GM23338 (cell line): ENCODE data around the gene CCND1. TPM values are rescaled to one million over a fixed set of nuclear protein-coding genes. Genes with fewer than 3 reads are reported as not detected.

Source experiments
- ATAC-seq: fragments of 200-7000 bp; cut with Tn5 transposase; 3 replicates; pipeline ENCODE4 v1.9.1; 2020
- DNase-seq: peaks from one replicate; pipeline ENCODE4 v3.0.0-alpha.2; 2015; ENCODE audit warnings: low spot score
- H2AFZ ChIP-seq: fragments of 200-600 bp; sonication (generic); 2 replicates; pipeline ENCODE4 v1.8.0; 2016; ENCODE audit warnings: antibody characterized with exemption, mild to moderate bottlenecking, moderate library complexity
- H3F3A ChIP-seq: fragments of 200-600 bp; sonication (generic); replicated peaks from 2 replicates; pipeline ENCODE4 v1.8.0; 2017; ENCODE audit warnings: antibody characterized with exemption, mixed run types, low read depth
- H3K27ac ChIP-seq: fragments of 200-600 bp; sonication (generic); 2 replicates; pipeline ENCODE4 v1.6.1; 2016; ENCODE audit warnings: low read depth
- H3K27me3 ChIP-seq: fragments of 200-600 bp; sonication (generic); 2 replicates; pipeline ENCODE4 v1.8.0; 2016; ENCODE audit warnings: mild to moderate bottlenecking, mixed run types, moderate library complexity; ENCODE audit not compliant: insufficient read depth
- H3K36me3 ChIP-seq: fragments of 200-600 bp; sonication (generic); 2 replicates; pipeline ENCODE4 v1.8.0; 2016; ENCODE audit warnings: mild to moderate bottlenecking; ENCODE audit not compliant: insufficient read depth
- H3K4me1 ChIP-seq: fragments of 200-600 bp; sonication (generic); 2 replicates; pipeline ENCODE4 v1.8.0; 2016; ENCODE audit warnings: mild to moderate bottlenecking, moderate library complexity; ENCODE audit not compliant: insufficient read depth
- H3K4me2 ChIP-seq: fragments of 200-600 bp; sonication (generic); 2 replicates; pipeline ENCODE4 v1.7.1; 2017; ENCODE audit warnings: mixed run types
- H3K4me3 ChIP-seq: fragments of 200-600 bp; sonication (generic); 2 replicates; pipeline ENCODE4 v1.6.1; 2016; ENCODE audit warnings: mixed run types
- H3K79me2 ChIP-seq: fragments of 200-600 bp; sonication (generic); replicated peaks from 2 replicates; pipeline ENCODE4 v1.8.0; 2017; ENCODE audit warnings: mild to moderate bottlenecking; ENCODE audit not compliant: insufficient read depth
- H3K9me2 ChIP-seq: fragments of 200-600 bp; sonication (generic); 2 replicates; pipeline ENCODE4 v1.8.0; 2017; ENCODE audit not compliant: insufficient read depth
- H4K20me1 ChIP-seq: fragments of 200-600 bp; sonication (generic); replicated peaks from 2 replicates; pipeline ENCODE4 v1.8.0; 2017; ENCODE audit warnings: mild to moderate bottlenecking; ENCODE audit not compliant: insufficient read depth
- H3K27ac Mint-ChIP-seq: 2 replicates; pipeline ENCODE4 v1.8.0; 2020; ENCODE audit warnings: inconsistent platforms, mild to moderate bottlenecking, moderate library complexity, mixed read lengths
- H3K27me3 Mint-ChIP-seq: 3 replicates; pipeline ENCODE4 v1.8.0; 2022; ENCODE audit warnings: low read depth, mild to moderate bottlenecking, moderate library complexity, mixed read lengths, inconsistent platforms; ENCODE audit not compliant: insufficient read depth, poor library complexity
- H3K36me3 Mint-ChIP-seq: 3 replicates; pipeline ENCODE4 v1.8.0; 2021; ENCODE audit warnings: low read depth, mild to moderate bottlenecking, inconsistent platforms, moderate library complexity, mixed read lengths
- H3K4me1 Mint-ChIP-seq: 3 replicates; pipeline ENCODE4 v1.8.0; 2020; ENCODE audit warnings: mild to moderate bottlenecking, inconsistent platforms, mixed read lengths
- H3K4me3 Mint-ChIP-seq: 3 replicates; pipeline ENCODE4 v1.8.0; 2021; ENCODE audit warnings: moderate library complexity, mild to moderate bottlenecking, inconsistent platforms, mixed read lengths
- H3K9me3 Mint-ChIP-seq: 3 replicates; pipeline ENCODE4 v1.8.0; 2020; ENCODE audit warnings: moderate library complexity, mild to moderate bottlenecking, inconsistent platforms, mixed read lengths
- CTCF ChIP-seq, 2 experiments: fragments of 200-600 bp in 1 of 2; sonication (generic) in 1 of 2; conservative IDR thresholded peaks; 2 replicates each; pipeline versions ENCODE4 v1.5.1 to v1.6.1; 2016 to 2017; ENCODE audit warnings: antibody characterized with exemption in 2 of 2, low read depth in 2 of 2, mild to moderate bottlenecking in 2 of 2, moderate library complexity in 1 of 2
- ETS1 ChIP-seq: IDR thresholded peaks from 2 replicates; pipeline ENCODE4 v1.6.1; 2016; ENCODE audit warnings: antibody characterized with exemption
- EZH2phosphoT487 ChIP-seq: fragments of 200-600 bp; sonication (generic); IDR thresholded peaks from one replicate; pipeline ENCODE4 v1.8.1; 2018; ENCODE audit warnings: antibody characterized with exemption; ENCODE audit not compliant: unreplicated experiment
- JUNB ChIP-seq: IDR thresholded peaks from one replicate; pipeline ENCODE4 v1.6.1; 2016; ENCODE audit warnings: antibody characterized with exemption; ENCODE audit not compliant: unreplicated experiment
- REST ChIP-seq: IDR thresholded peaks from one replicate; pipeline ENCODE4 v1.6.1; 2018; ENCODE audit warnings: antibody characterized with exemption; ENCODE audit not compliant: unreplicated experiment
- STAT1 ChIP-seq: IDR thresholded peaks from one replicate; pipeline ENCODE4 v1.6.1; 2016; ENCODE audit warnings: antibody characterized with exemption; ENCODE audit not compliant: unreplicated experiment
- polyA plus RNA-seq: library from polyadenylated mRNA; unstranded; fragments of >200 nt; fragmentation: Nextera tagmentation; extraction: Ambion mirVana; gene quantifications from 2 replicates; pipeline ENCODE4 v1.2.1, GENCODE V29; 2016
- total RNA-seq: library from RNA; depleted of rRNA; stranded (reverse); fragments of >200 nt; shearing (Covaris generic); gene quantifications from 2 replicates; pipeline ENCODE4 v1.2.3, GENCODE V29; 2014

The CCND1 gene
- total and polyA plus RNA-seq, 2 experiments from 2014 or later = 109 to 183 TPM

GRCh38 chr11:69698362-69698761 is 57.4 kb downstream of the CCND1 start (continued):
- TF ChIP-seq CTCF (conservative IDR thresholded peaks at IDR 0.05; ENCODE audit: low read depth in 2 of 2) = no peak

- H3K27me3 ChIP-seq = no peaks in the 10 kb centered on the region
- no peak for ATAC-seq
- H3K9me3 Mint-ChIP-seq = no peaks in the 10 kb centered on the region
Measured at GRCh38 chr11:69699213-69699612, 58.3 kb downstream of the CCND1 start.

More at GRCh38 chr11:69699213-69699612, 58.3 kb downstream of the CCND1 start:
- H3F3A ChIP-seq = peaks cover 33% of the 10 kb centered on the region
- peaks cover 7% of the 10 kb centered on the region for H4K20me1 ChIP-seq
- H3K4me3 ChIP-seq = no peak overlapping the region
- H3K9me2 ChIP-seq = no peaks in the 10 kb centered on the region
- peaks cover 20% of the 10 kb centered on the region for H3K36me3 ChIP-seq
- TF ChIP-seq REST (no peak), CTCF (conservative IDR thresholded peaks at IDR 0.05; ENCODE audit: low read depth in 2 of 2) (no peak), EZH2phosphoT487 (no peak), JUNB (no peak), STAT1 (no peak), ETS1 (no peak)
- Mint-ChIP-seq H3K36me3 (peaks cover 32% of the 10 kb centered on the region), H3K4me3 (no peak overlapping the region), H3K27me3 (peaks cover 15% of the 10 kb centered on the region), H3K27ac (no peak overlapping the region), H3K4me1 (peaks cover 38% of the 10 kb centered on the region)
- H3K27ac ChIP-seq = no peak overlapping the region
- peaks cover 21% of the 10 kb centered on the region for H3K79me2 ChIP-seq
- H3K4me1 ChIP-seq = peaks cover 24% of the 10 kb centered on the region
- no peak for DNase-seq
- H2AFZ ChIP-seq = no peak overlapping the region
- H3K4me2 ChIP-seq = no peak overlapping the region
